NCI-H1092 (cell line): ENCODE measurements around the gene AKR1C1.
"Not testable (repeated sequence)": the region's sequence is repeated elsewhere in the genome, so short reads cannot be mapped to it uniquely, and the experiment has no call there.

ENCODE experiments used
- DNase-seq: peaks from one replicate; lab custom pipeline; 2025; lab: John Stamatoyannopoulos, UW

Gene AKR1C1

GRCh38 chr10:4947635-4948596 is 15.3 kb upstream of the AKR1C1 start:
- no peak for DNase-seq

- DNase-seq, result not testable (repeated sequence)
These were observed 11.6 kb upstream of the AKR1C1 start for GRCh38 chr10:4951512-4952162.

GRCh38 chr10:4953405-4953804 is 9.8 kb upstream of the AKR1C1 start:
- no peak for DNase-seq

- DNase-seq, result not testable (repeated sequence)
These were observed 7.1 kb upstream of the AKR1C1 start for GRCh38 chr10:4956088-4956487.

- DNase-seq, result not testable (repeated sequence)
These were observed 6.1 kb upstream of the AKR1C1 start for GRCh38 chr10:4956955-4957645.

- not testable (repeated sequence) for DNase-seq
These were observed 1.7 kb upstream of the AKR1C1 start for GRCh38 chr10:4961558-4961957.

- DNase-seq, result not testable (repeated sequence)
These were observed 907 bp upstream of the AKR1C1 start for GRCh38 chr10:4962308-4962707.

GRCh38 chr10:4963815-4964154 is 570 bp downstream of the AKR1C1 start:
- DNase-seq, result not testable (repeated sequence)

- DNase-seq, result not testable (repeated sequence)
These were observed 2.5 kb downstream of the AKR1C1 start for GRCh38 chr10:4965763-4966162.

- DNase-seq, result not testable (repeated sequence)
These were observed 4.0 kb downstream of the AKR1C1 start for GRCh38 chr10:4967189-4967588.

GRCh38 chr10:4969289-4969688 is 6.1 kb downstream of the AKR1C1 start:
- DNase-seq, result not testable (repeated sequence)

GRCh38 chr10:4970362-4970761 is 7.1 kb downstream of the AKR1C1 start:
- DNase-seq, result not testable (repeated sequence)

- not testable (repeated sequence) for DNase-seq
These were observed 9.3 kb downstream of the AKR1C1 start for GRCh38 chr10:4972369-4973142.

- not testable (repeated sequence) for DNase-seq
These were observed 10.1 kb downstream of the AKR1C1 start for GRCh38 chr10:4973294-4973693.

- not testable (repeated sequence) for DNase-seq
These were observed 11.2 kb downstream of the AKR1C1 start for GRCh38 chr10:4974400-4974799.

- no peak for DNase-seq
These were observed 13.8 kb downstream of the AKR1C1 start for GRCh38 chr10:4977025-4977424.

GRCh38 chr10:4978870-4979269 is 15.7 kb downstream of the AKR1C1 start:
- DNase-seq, result no peak

GRCh38 chr10:4980793-4981192 is 17.6 kb downstream of the AKR1C1 start:
- no peak for DNase-seq

GRCh38 chr10:4981722-4982471 is 18.7 kb downstream of the AKR1C1 start:
- no peak for DNase-seq

GRCh38 chr10:4982764-4983226 is 19.6 kb downstream of the AKR1C1 start:
- DNase-seq, result no peak
